Dendritic cell treated with granulocyte-macrophage colony-stimulating factor and Interleukin-4, amounts not matched to agents 40 ng/mL and 50 ng/mL, for 4 days (primary cell): ENCODE data around the gene CYTH1.
"Not testable (repeated sequence)": the region's sequence is repeated elsewhere in the genome, so short reads cannot be mapped to it uniquely, and the experiment has no call there.

Source experiments
- H3K27ac Mint-ChIP-seq: one replicate; pipeline ENCODE4 v1.8.0; 2022; ENCODE audit warnings: mild to moderate bottlenecking, mixed read lengths
- H3K27me3 Mint-ChIP-seq: one replicate; pipeline ENCODE4 v1.8.0; 2022; ENCODE audit warnings: mild to moderate bottlenecking, mixed read lengths
- H3K36me3 Mint-ChIP-seq: one replicate; pipeline ENCODE4 v1.8.0; 2022; ENCODE audit warnings: low read depth, mixed read lengths
- H3K4me1 Mint-ChIP-seq: one replicate; pipeline ENCODE4 v1.8.0; 2022; ENCODE audit warnings: low read depth, mixed read lengths
- H3K4me3 Mint-ChIP-seq: one replicate; pipeline ENCODE4 v1.8.0; 2022; ENCODE audit warnings: mild to moderate bottlenecking, moderate library complexity, mixed read lengths
- H3K9me3 Mint-ChIP-seq: one replicate; pipeline ENCODE4 v1.8.0; 2022; ENCODE audit warnings: mixed read lengths
- intact Hi-C: fragments of 100-400 bp; cut with micrococcal nuclease; formaldehyde crosslinking; loops from one replicate; pipeline ENCODE4 v1.15.0; 2022

The CYTH1 gene

GRCh38 chr17:78789149-78789662, 7.1 kb upstream of the CYTH1 start:
- Mint-ChIP-seq H3K27me3 (no peaks in the 10 kb centered on the region), H3K27ac (peak overlapping the region; percentile 77), H3K4me3 (no peak overlapping the region), H3K36me3 (peaks cover 40% of the 10 kb centered on the region), H3K9me3 (no peaks in the 10 kb centered on the region), H3K4me1 (peaks cover 37% of the 10 kb centered on the region)
- intact Hi-C loops = no loop called here

- Mint-ChIP-seq H3K27me3 (no peaks in the 10 kb centered on the region), H3K27ac (peak overlapping the region; percentile 77), H3K36me3 (peaks cover 32% of the 10 kb centered on the region), H3K4me3 (no peak overlapping the region), H3K9me3 (no peaks in the 10 kb centered on the region), H3K4me1 (peaks cover 39% of the 10 kb centered on the region)
- intact Hi-C loops = no loop called here
These were observed 6.4 kb upstream of the CYTH1 start for GRCh38 chr17:78788451-78788850.

- H3K4me3 Mint-ChIP-seq = no peak overlapping the region
- no peak overlapping the region for H3K27ac Mint-ChIP-seq
These were observed 5.4 kb upstream of the CYTH1 start for GRCh38 chr17:78787444-78787843.

GRCh38 chr17:78785663-78786057, 3.6 kb upstream of the CYTH1 start:
- intact Hi-C loops = no loop called here
- Mint-ChIP-seq H3K4me3 (no peak overlapping the region), H3K9me3 (no peaks in the 10 kb centered on the region), H3K27ac (no peak overlapping the region), H3K27me3 (no peaks in the 10 kb centered on the region), H3K36me3 (peaks cover 17% of the 10 kb centered on the region), H3K4me1 (peaks cover 35% of the 10 kb centered on the region)

More at GRCh38 chr17:78787444-78787843, 5.4 kb upstream of the CYTH1 start:
- no peaks in the 10 kb centered on the region for H3K27me3 Mint-ChIP-seq
- intact Hi-C loops = no loop called here
- H3K36me3 Mint-ChIP-seq = peaks cover 24% of the 10 kb centered on the region
- peaks cover 45% of the 10 kb centered on the region for H3K4me1 Mint-ChIP-seq
- no peaks in the 10 kb centered on the region for H3K9me3 Mint-ChIP-seq

- no peaks in the 10 kb centered on the region for H3K9me3 Mint-ChIP-seq
- H3K4me1 Mint-ChIP-seq = peaks cover 38% of the 10 kb centered on the region
- peaks cover 20% of the 10 kb centered on the region for H3K36me3 Mint-ChIP-seq
- H3K27me3 Mint-ChIP-seq = no peaks in the 10 kb centered on the region
- intact Hi-C loops = no loop called here
- no peak overlapping the region for H3K4me3 Mint-ChIP-seq
- no peak overlapping the region for H3K27ac Mint-ChIP-seq
These were observed 3.1 kb upstream of the CYTH1 start for GRCh38 chr17:78785011-78785662.

GRCh38 chr17:78784352-78784751, 2.3 kb upstream of the CYTH1 start:
- peaks cover 28% of the 10 kb centered on the region for H3K36me3 Mint-ChIP-seq
- H3K9me3 Mint-ChIP-seq = no peaks in the 10 kb centered on the region
- intact Hi-C loops = loop anchor here (5.0 kb wide), 1 partner anchor 37 kb away; no protein-coding TSS in a partner anchor
- peak overlapping the region; percentile 89 for H3K27ac Mint-ChIP-seq
- no peak overlapping the region for H3K4me3 Mint-ChIP-seq
- H3K27me3 Mint-ChIP-seq = no peaks in the 10 kb centered on the region
- peaks cover 38% of the 10 kb centered on the region for H3K4me1 Mint-ChIP-seq

- Mint-ChIP-seq H3K27ac (peak overlapping the region; percentile 89), H3K27me3 (no peaks in the 10 kb centered on the region), H3K9me3 (no peaks in the 10 kb centered on the region), H3K4me1 (peaks cover 42% of the 10 kb centered on the region), H3K36me3 (peaks cover 33% of the 10 kb centered on the region), H3K4me3 (peak overlapping the region; percentile 20)
- intact Hi-C loops = loop anchor here (5.0 kb wide), 1 partner anchor 37 kb away; no protein-coding TSS in a partner anchor
These were observed 1.7 kb upstream of the CYTH1 start for GRCh38 chr17:78783711-78784324.

GRCh38 chr17:78781104-78781892, 775 bp downstream of the CYTH1 start:
- peak overlapping the region; percentile 89 for H3K27ac Mint-ChIP-seq
- peaks cover 22% of the 10 kb centered on the region for H3K36me3 Mint-ChIP-seq
- intact Hi-C loops = loop anchor here (5.0 kb wide), 1 partner anchor 34 kb away; no protein-coding TSS in a partner anchor
- H3K27me3 Mint-ChIP-seq = no peaks in the 10 kb centered on the region
- peak overlapping the region; percentile 79 for H3K4me3 Mint-ChIP-seq
- no peaks in the 10 kb centered on the region for H3K9me3 Mint-ChIP-seq
- H3K4me1 Mint-ChIP-seq = peaks cover 43% of the 10 kb centered on the region

GRCh38 chr17:78780335-78780734, 1.7 kb downstream of the CYTH1 start:
- no peaks in the 10 kb centered on the region for H3K27me3 Mint-ChIP-seq
- peaks cover 48% of the 10 kb centered on the region for H3K4me1 Mint-ChIP-seq
- H3K9me3 Mint-ChIP-seq = no peaks in the 10 kb centered on the region
- H3K36me3 Mint-ChIP-seq = peaks cover 22% of the 10 kb centered on the region
- H3K4me3 Mint-ChIP-seq = peak overlapping the region; percentile 79
- intact Hi-C loops = loop anchor here (5.0 kb wide), 1 partner anchor 33 kb away; no protein-coding TSS in a partner anchor
- H3K27ac Mint-ChIP-seq = peak overlapping the region; percentile 89

- H3K4me3 Mint-ChIP-seq = peak overlapping the region; percentile 79
- peaks cover 26% of the 10 kb centered on the region for H3K36me3 Mint-ChIP-seq
- intact Hi-C loops = loop anchor here (5.0 kb wide), 1 partner anchor 33 kb away; no protein-coding TSS in a partner anchor
- H3K27me3 Mint-ChIP-seq = no peaks in the 10 kb centered on the region
- H3K4me1 Mint-ChIP-seq = peaks cover 50% of the 10 kb centered on the region
- peak overlapping the region; percentile 89 for H3K27ac Mint-ChIP-seq
- no peaks in the 10 kb centered on the region for H3K9me3 Mint-ChIP-seq
These were observed 2.2 kb downstream of the CYTH1 start for GRCh38 chr17:78779850-78780249.

- intact Hi-C loops, H3K27me3 Mint-ChIP-seq, H3K9me3 Mint-ChIP-seq: not testable (repeated sequence)
- Mint-ChIP-seq H3K27ac (peak overlapping the region; percentile 89), H3K4me1 (peaks cover 55% of the 10 kb centered on the region), H3K36me3 (peaks cover 32% of the 10 kb centered on the region), H3K4me3 (peak overlapping the region; percentile 79)
These were observed 2.8 kb downstream of the CYTH1 start for GRCh38 chr17:78779286-78779651.

- Mint-ChIP-seq H3K27me3 (no peaks in the 10 kb centered on the region), H3K4me3 (peak overlapping the region; percentile 13), H3K36me3 (peaks cover 32% of the 10 kb centered on the region), H3K4me1 (peaks cover 46% of the 10 kb centered on the region), H3K9me3 (no peaks in the 10 kb centered on the region), H3K27ac (peak overlapping the region; percentile 89)
- intact Hi-C loops = no loop called here
These were observed 4.2 kb downstream of the CYTH1 start for GRCh38 chr17:78777881-78778280.

- peaks cover 64% of the 10 kb centered on the region for H3K4me1 Mint-ChIP-seq
- peak overlapping the region; percentile 71 for H3K4me3 Mint-ChIP-seq
- peak overlapping the region; percentile 92 for H3K27ac Mint-ChIP-seq
- H3K36me3 Mint-ChIP-seq = peaks cover 24% of the 10 kb centered on the region
- H3K27me3 Mint-ChIP-seq = no peaks in the 10 kb centered on the region
- intact Hi-C loops = loop anchor here (5.0 kb wide), 1 partner anchor 38 kb away; no protein-coding TSS in a partner anchor
- no peaks in the 10 kb centered on the region for H3K9me3 Mint-ChIP-seq
These were observed 7.0 kb downstream of the CYTH1 start for GRCh38 chr17:78774956-78775571.
